T-helper 1 cell treated with Interleukin-12 subunit alpha and Interleukin-12 subunit beta and Interleukin-4 antibody, amounts not matched to agents 30 ng/mL and 1 ng/mL, for 36 hours (primary cell): ENCODE results near the gene RASGRP4. TPM values are rescaled to one million over a fixed set of nuclear protein-coding genes. Genes with fewer than 3 reads are reported as not detected.
"Not testable (repeated sequence)": the region's sequence is repeated elsewhere in the genome, so short reads cannot be mapped to it uniquely, and the experiment has no call there.

Source experiments
- intact Hi-C: fragments of 100-400 bp; cut with micrococcal nuclease; formaldehyde crosslinking; loops from one replicate; pipeline ENCODE4 v1.15.1; 2024
- total RNA-seq: library from RNA; stranded (reverse); gene quantifications from 2 replicates; pipeline ENCODE4 v1.2.3, GENCODE V29; 2022

RASGRP4 gene
- total RNA-seq, 1 donor from 2014 or later, result 0.86 TPM

DNA sequence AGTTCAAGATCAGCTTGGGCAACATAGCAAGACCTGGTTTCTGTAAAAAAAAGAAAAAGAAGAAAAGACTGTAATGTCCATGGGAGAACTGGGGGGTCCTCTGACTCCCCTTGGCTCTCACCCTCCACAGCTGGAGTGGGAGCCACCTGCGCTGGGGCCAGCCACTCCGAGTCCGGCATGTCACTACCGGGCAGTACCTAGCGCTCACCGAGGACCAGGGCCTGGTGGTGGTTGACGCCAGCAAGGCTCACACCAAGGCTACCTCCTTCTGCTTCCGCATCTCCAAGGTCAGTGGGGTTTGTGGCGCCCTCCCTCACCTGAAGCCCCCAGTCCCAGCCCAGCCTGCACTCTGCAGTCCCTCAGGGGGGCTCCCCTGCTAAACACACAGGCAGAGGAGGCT is 22.2 kb upstream of the RASGRP4 start:
- intact Hi-C loops, result no loop called here

DNA sequence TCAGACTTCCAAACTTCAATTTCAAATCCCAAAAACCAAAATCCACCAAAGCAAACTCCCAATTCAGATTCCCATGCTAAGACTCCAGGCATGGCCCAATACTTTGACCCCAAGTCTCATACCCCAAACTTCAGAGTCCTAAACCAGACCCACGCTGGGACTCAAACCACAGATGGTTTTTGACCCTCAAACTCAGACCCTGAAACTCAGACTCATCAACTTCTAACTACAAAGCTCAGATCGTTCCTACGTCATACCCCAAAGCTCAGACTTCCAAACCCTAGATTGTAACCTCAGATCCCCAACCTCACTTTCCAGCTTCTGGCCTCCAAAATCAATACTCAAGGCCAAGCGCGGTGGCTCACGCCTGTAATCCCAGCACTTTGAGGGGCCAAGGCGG is 19.3 kb upstream of the RASGRP4 start:
- intact Hi-C loops, result no loop called here

DNA sequence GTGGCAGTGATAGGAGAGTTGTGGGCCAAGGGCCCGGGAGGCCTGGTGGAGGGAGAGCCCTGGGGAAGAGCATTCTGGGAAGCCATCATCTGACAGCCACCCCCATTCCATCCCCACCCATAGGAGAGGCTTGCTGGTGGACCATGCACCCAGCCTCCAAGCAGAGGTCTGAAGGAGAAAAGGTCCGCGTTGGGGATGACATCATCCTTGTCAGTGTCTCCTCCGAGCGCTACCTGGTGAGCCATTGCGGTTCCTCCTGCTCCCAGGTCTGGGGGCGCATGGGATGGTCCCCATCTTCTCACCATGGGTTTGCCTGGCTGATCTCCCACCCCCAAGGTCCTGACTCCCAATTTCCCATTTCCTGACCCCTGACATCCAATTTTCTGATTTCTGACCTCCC is 18.0 kb upstream of the RASGRP4 start:
- intact Hi-C loops, result no loop called here

DNA sequence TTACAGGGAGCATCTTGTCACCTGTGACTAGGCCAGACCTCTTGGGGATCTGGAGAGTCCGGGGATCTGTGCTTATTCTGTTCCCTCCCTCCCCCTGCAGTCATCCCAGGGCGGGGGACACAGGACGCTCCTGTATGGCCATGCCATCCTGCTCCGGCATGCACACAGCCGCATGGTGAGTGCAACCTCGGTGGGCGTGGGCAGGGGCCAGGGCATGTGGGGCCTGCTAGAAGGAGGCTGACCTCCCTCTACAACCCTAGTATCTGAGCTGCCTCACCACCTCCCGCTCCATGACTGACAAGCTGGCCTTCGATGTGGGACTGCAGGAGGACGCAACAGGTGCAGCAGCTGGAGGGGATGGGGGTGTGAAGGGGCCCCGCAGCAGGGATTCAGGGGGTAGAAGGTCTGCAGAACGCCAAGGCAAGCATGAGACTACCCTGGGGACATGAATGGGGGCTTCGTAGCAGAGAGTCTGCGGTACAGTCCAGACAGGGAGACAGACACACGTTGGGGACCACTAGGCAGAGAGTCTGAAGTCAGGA is 17.5 kb upstream of the RASGRP4 start:
- intact Hi-C loops, result no loop called here

DNA sequence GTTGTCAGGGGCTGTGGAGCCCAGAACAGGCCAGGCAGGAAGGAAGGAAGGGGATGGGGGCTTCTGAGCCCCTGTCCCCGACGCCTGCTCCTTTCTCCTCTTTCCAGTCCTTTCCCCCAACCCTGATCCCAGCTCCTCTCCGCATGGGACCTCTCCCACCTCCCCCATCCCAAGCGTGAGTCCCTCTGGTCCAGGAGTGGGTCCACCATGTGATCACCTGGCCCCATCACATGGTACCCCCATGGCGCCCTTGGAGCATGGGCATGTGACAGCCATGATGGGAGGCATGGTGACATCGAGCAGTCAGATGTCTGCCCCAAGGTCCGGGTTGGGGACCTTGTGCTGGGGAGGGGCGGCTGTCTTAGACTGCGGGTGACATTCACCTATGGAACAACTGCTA is 16.7 kb upstream of the RASGRP4 start:
- intact Hi-C loops, result no loop called here

DNA sequence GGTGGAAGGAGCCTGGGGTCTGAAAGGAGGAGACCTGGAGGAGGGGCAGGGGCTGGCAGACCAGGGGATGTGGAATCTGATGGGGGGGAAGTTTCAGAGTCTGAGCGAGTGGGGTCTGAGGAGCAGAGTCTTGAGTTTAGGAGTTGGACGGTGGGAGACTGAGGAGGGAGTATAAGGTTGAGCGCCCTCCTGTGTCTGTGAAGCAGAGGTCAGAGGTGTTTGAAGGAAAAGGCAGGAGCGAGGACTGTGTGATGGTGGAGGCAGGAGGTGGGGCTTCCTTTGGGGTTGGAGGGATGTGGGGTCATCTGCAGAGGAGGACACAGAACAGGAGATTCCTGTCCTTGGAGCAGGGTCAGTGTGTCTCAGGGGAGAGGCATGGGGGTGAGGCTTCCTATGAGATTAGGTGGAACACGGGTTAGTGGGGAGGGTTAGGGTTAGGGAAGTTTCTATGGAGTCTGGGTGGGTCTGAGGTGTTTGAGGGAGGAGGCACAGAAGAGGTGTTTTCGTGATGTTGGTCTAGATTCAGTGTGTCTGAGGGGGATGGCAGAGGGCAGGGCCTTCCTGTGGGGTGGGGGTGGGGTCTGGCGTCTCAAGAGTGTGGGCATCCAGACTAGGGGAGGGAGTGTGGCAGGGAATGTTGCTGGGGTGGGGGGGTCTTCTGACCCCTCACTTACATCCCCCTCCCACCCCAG is 15.8 kb upstream of the RASGRP4 start:
- intact Hi-C loops, result loop anchor here (2.0 kb wide), 1 partner anchor 39 kb away; the partner anchor contains the start of gene FAM98C

DNA sequence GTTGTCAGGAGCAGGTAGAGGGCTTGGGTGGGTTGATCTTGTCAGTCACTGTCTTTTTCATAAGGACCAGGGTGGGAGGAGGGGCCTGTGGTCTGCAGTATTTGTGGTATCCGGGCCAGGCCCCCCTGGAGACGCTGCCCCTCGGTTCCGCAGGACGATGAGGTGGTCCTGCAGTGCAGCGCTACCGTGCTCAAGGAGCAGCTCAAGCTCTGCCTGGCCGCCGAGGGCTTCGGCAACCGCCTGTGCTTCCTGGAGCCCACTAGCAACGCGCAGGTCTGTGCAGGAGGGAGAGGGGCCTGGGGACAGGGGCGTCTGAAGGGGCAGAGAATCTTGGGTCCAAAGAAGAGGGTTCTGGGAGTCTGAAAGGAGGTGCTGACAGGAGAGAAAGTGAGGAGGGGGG is 14.6 kb upstream of the RASGRP4 start:
- intact Hi-C loops, result loop anchor here (2.0 kb wide), 1 partner anchor 38 kb away; the partner anchor contains the start of gene FAM98C

DNA sequence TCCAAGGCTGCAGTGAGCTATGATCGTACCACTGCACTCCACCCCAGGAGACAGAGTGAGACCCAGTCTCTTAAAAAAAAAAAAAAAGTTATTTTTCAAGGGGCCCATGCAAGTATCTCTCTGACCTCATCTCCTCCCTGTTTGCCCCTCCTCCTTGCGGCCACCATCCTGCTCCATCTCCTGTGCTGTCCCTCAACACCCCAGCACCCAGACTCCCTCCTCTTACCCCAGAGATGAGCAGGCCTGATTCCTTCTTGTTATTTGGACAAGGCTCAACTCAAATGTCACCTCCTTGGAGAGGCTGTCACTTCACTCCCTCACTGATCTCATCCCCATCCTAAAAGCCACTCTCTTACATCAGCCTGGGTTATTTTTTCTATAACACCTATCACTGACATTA is 11.9 kb upstream of the RASGRP4 start:
- intact Hi-C loops, result no loop called here

DNA sequence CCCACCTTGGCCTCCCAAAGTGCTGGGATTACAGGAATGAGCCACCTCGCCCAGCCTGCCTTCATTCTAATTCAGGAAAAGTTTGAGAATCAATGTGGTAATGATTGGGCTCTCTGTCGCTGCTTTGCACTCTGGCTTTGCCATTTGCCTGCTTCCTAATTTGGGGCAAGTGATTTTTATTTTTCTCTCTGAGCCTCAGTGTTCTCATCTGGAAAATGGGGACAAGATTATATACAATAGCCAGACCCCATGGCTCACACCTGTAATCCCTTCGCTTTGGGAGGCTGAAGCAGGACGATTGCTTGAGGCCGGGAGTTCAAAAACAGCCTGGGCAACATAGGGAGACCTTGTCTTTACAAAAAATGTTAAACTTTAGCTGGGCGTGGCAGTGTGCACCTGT is 11.3 kb upstream of the RASGRP4 start:
- intact Hi-C loops, result no loop called here

DNA sequence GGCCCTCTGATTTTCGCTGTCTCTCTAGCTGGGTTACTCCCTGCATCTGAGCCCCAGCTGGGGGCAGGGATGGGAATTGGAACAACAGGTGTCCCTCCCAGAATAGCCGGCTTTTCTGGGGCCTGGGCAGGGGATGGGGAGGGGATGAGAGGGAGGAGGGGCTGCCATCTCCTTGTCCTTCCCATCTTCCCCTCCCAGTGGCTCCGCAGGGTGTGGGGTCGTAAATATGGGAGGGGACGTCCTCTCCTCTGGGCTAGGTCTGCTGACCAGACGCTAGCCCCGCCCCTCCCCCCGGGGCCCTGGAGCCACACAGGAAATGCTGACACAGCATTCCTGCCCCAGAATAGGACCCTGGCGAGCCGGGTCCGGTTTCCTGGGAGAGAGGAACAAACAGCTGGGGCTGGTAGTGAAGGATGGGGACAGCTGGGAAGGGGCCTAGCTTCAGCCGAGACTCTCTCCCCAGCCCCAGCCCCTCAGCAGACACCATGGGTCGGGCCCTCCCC is 8.6 kb upstream of the RASGRP4 start:
- intact Hi-C loops, result no loop called here

DNA sequence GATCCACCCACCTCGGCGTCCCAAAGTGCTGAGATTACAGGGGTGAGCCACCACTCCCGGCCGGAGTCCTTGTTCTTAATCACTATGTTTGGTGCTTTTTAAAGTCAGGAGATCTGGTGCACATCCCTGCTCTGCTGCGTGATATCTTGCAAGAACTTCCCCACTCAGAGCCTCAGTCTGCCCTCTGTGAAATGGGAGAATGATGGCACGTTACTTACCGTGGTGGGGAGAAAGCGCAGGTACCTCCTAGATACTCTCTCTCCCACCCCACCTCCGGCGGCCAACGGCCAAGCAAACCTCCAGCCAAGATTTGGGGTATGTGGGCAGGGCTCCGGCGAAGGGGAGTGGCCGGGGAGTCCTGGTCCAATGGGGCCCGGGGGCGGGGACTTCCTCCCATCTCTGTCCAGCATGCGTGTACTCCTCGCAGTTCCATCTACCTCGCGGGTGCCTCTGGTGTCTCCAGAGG is 7.3 kb upstream of the RASGRP4 start, which contains the start of gene RYR1:
Gene RYR1 (plus strand): TSS at position 424 of the 466 bp plus-strand sequence. CDS start 139 bp downstream, outside the sequence.
- intact Hi-C loops, result no loop called here

DNA sequence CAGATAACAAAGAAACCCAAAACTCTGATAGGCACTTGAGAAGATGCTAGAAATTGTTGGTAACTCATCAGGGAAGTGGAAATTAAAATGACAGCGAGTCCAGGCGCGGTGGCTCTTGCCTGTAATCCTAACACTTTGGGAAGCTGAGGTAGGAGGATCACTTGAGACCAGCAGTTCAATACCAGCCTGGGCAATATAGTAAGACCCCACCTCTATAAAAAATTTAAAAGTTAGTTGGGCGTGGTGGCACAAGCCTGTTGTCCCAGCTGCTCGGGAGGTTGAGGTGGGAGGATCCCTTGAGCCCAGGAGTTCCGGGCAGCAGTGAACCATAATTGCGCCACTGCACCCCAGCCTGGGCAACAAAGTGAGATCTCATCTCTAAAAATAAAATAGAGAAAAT is 4.9 kb upstream of the RASGRP4 start:
- intact Hi-C loops, result no loop called here

DNA sequence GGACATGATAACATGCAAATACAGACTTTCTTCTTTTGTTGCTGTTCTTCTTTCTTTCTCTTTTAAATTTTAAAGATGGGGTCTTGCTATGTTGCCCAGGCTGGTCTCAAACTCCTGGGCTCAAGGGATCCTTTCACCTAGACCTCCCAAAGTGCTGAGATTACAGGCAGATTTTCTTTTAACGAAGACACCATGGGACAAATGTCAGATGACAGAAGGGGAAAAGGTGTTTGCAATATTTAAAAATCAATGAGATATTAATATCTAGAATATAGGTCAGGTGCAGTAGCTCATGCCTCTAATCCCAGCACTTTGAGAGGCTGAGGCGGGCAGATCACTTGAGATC is 3.8 kb upstream of the RASGRP4 start:
- intact Hi-C loops, result no loop called here

DNA sequence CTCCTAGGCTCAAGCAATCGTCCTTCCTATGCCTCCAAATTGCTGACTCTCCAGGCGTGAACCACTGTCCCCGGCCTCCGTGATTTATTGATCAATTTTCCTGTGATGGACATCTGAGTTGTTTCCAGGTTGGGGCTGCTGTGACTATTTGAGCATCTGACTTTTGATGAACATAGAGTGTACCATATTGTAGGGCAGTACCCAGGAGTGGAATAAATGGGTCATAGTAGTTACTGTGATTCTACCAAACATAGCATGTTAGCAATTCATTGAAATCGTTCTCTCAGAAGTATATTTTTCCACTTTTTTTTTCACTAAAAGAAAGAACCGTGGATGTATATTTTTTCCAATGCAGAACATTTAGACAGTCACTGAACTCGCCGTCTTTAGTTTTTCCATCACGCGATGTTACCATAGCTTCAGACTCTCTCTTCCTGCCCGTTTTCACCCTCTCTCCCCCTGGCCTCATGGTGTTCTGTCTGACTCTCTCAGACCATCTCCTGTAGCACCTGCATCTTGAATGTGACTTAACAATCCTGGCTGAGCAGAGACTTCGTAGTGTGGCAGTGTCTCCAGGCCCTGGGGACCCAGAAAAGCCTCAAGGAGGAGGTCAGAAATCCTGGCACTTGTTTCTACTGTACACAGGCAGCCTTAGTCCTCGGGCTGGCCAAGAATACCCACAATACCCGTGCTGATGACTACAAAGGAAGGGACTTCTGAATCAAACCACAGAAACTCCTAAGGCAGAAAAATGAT is 3.2 kb upstream of the RASGRP4 start:
- intact Hi-C loops, result no loop called here

DNA sequence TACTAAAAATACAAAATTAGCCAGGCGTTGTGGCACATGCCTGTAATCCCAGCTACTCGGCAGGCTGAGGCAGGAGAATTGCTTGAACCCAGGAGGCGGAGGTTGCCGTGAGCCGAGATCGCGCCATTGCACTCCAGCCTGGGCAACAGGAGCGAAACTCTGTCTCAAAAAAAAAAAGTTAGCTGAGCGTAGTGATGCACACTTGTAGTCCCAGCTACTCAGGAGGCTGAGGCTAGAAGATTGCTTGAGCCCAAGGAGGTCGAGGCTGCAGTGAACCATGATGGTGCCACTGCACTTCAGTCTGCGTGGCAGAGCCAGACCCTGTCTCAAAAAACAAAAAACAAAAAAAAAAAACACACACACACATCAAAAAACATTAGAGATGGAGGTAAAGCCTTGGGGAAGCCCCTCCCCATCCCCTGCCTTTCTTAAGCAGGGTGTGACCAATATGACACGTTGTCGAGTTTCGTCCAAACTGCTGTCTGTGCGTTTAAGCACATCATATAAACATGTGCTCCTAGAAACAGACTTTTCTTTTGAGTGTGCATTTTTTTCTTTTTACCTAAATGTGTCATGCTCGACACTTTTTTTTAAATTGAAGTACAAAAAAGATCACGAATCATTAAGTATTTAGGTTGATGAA is 1.1 kb upstream of the RASGRP4 start:
- intact Hi-C loops, result not testable (repeated sequence)

DNA sequence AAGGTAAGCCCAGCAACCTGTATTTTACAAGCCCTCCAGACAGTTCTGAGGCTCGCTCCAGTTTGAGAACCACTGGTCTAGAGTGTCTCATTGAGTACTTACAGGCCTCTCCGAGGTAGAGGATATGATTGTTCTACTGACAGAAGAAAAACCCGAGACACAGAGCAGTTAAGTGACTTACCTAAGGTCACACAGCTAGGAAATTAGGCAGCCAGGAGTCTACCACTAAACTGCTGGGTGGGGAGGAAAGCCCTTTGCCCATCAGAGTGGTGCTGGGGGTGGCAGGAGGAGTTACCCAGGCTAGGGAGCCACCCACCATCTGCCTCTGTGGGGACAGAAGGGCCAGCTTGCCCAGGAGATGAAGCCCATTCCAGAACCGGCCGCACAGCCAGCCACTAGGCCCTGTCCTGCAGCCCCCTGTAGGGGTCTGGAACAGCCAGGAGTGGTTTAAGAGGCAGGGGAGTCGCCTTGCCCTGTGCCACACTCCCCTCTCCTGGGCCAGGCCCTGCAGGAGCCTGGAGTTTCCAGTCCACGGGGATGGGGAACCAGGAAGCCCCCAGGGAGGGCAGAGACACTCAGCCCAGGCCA is 703 bp downstream of the RASGRP4 start:
- intact Hi-C loops, result no loop called here

DNA sequence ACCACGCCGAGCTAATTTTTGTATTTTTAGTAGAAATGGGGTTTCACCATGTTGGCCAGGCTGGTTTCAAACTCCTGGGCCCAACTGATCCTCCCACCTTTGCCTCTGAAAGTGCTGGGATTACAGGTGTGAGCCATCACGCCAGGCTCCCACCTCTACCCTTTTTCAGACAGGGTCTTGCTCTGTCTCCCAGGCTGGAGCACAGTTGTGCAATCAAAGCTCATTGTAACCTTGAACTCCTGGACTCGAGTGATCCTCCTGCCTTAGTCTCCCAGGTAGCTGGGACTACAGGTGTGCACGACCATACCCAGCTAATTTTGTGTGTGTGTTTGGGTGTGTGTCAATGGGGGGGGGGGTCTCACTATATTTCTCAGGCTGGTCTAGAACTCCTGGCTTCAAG is 1.7 kb downstream of the RASGRP4 start:
- intact Hi-C loops, result no loop called here

DNA sequence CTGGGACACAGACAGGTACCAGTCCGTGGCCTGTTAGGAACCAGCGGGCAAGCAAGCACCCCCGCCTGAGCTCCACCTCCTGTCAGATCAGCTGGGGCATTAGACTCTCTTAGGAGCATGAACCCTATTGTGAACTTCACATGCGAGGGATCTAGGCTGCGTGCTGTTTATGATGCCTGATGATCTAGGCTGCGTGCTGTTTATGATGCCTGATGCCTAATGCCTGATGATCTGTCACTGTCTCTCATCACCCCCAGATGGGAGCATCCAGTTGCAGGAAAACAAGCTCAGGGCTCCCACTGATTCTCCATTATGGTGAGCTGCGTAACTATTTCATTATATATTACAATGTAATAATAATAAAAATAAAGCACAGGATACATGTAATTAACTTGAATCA is 3.6 kb downstream of the RASGRP4 start:
- intact Hi-C loops, result no loop called here

DNA sequence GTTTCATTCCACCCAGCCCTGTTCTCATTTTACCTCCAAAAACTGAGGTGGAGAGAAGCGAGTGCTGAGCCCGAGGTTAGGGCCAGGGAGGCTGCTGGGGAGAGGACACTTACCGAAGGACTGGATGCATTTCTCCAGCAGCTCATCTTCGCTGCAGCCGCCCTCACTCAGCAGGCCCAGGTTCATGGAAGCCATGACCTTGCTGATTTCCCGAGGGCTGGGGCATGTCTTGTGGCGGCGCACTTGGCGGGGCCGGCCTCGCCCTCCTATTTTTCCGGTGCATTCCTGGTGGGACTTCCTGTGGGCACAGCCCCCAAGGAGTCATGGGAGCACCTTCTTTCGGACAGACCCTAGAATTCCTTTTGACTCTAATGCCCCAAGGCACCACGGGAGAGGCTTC is 4.2 kb downstream of the RASGRP4 start:
- intact Hi-C loops, result no loop called here

DNA sequence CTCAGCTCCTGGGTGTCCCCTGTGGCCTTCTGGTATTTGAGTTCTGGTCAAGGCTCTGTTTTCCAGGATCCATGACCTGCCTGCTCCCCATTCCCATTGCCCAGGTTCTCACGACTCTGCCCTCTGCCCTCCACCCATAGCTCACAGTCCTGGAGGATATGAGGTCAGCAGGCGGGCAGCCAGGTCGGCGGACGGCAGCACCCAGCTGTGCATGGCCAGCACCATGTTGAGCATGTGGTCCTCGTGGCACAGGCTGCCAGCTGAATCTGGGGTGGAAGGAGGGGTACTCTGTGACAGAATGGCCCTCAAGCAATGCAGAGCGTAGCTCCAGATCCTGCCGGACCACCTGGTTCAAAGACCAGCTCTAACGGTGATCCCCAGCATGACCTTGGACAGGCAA is 5.1 kb downstream of the RASGRP4 start:
- intact Hi-C loops, result no loop called here
